Brain microvascular endothelial cell (primary cell): Measurements from ENCODE around the gene CR2.
"Not testable (repeated sequence)": the region's sequence is repeated elsewhere in the genome, so short reads cannot be mapped to it uniquely, and the experiment has no call there.

ENCODE experiments used
- DNase-seq: peaks from one replicate; pipeline ENCODE4 v3.0.0-alpha.2; 2020
- H3K27ac ChIP-seq: fragments of 250-450 bp; sonication (Bioruptor Pico); 2 replicates; pipeline ENCODE4 v1.5.1; 2020; ENCODE audit warnings: mild to moderate bottlenecking, moderate library complexity
- H3K27me3 ChIP-seq: fragments of 250-450 bp; sonication (Bioruptor Pico); replicated peaks from 2 replicates; pipeline ENCODE4 v1.5.1; 2020; ENCODE audit warnings: mild to moderate bottlenecking
- H3K36me3 ChIP-seq: fragments of 250-450 bp; sonication (Bioruptor Pico); replicated peaks from 2 replicates; pipeline ENCODE4 v1.5.1; 2020; ENCODE audit warnings: mild to moderate bottlenecking
- H3K4me3 ChIP-seq: 2 replicates; pipeline ENCODE4 v1.5.1; 2011; ENCODE audit warnings: low read depth, mild to moderate bottlenecking, control low read depth, low read length, moderate library complexity
- CTCF ChIP-seq: IDR thresholded peaks from 2 replicates; pipeline ENCODE4 v1.5.1; 2011; ENCODE audit warnings: low read depth, mild to moderate bottlenecking, moderate library complexity, low read length, control low read depth, inconsistent platforms; ENCODE audit errors: missing control alignments
- in situ Hi-C: cut with HindIII; loops from 2 replicates; pipeline ENCODE4 v1.10.0; 2017; ENCODE audit warnings: low sequenced_read_pairs, low pct_ligation_motif_present

CR2 gene

GRCh38 chr1:207430602-207431001, 23.5 kb upstream of the CR2 start:
- in situ Hi-C loops: no loop called here
- no peak for DNase-seq
- H3K27me3 ChIP-seq: no peaks in the 10 kb centered on the region
- no peak overlapping the region for H3K27ac ChIP-seq
- no peak overlapping the region for H3K4me3 ChIP-seq
- H3K36me3 ChIP-seq: no peaks in the 10 kb centered on the region
- no peak for TF ChIP-seq CTCF

GRCh38 chr1:207431508-207431907, 22.6 kb upstream of the CR2 start:
- Histone ChIP-seq H3K27ac (no peak overlapping the region), H3K36me3 (no peaks in the 10 kb centered on the region), H3K27me3 (no peaks in the 10 kb centered on the region), H3K4me3 (no peak overlapping the region)
- DNase-seq: no peak
- in situ Hi-C loops: no loop called here
- TF ChIP-seq CTCF: no peak

GRCh38 chr1:207433435-207433834, 20.7 kb upstream of the CR2 start:
- Histone ChIP-seq H3K27ac (no peak overlapping the region), H3K27me3 (no peaks in the 10 kb centered on the region), H3K36me3 (no peaks in the 10 kb centered on the region), H3K4me3 (no peak overlapping the region)
- DNase-seq: no peak
- no peak for TF ChIP-seq CTCF
- in situ Hi-C loops: no loop called here

GRCh38 chr1:207436746-207437145, 17.4 kb upstream of the CR2 start:
- H3K4me3 ChIP-seq, H3K36me3 ChIP-seq, DNase-seq, in situ Hi-C loops, H3K27me3 ChIP-seq, H3K27ac ChIP-seq: not testable (repeated sequence)

GRCh38 chr1:207440626-207441025, 13.5 kb upstream of the CR2 start:
- DNase-seq: no peak
- in situ Hi-C loops: no loop called here

GRCh38 chr1:207444514-207445217, 9.5 kb upstream of the CR2 start:
- Histone ChIP-seq H3K36me3 (no peaks in the 10 kb centered on the region), H3K27me3 (peaks cover 8% of the 10 kb centered on the region), H3K4me3 (no peak overlapping the region), H3K27ac (no peak overlapping the region)
- TF ChIP-seq CTCF: no peak
- DNase-seq: no peak
- in situ Hi-C loops: no loop called here

More at GRCh38 chr1:207440626-207441025, 13.5 kb upstream of the CR2 start:
- TF ChIP-seq CTCF: no peak
- Histone ChIP-seq H3K36me3 (no peaks in the 10 kb centered on the region), H3K27ac (no peak overlapping the region), H3K4me3 (no peak overlapping the region), H3K27me3 (no peaks in the 10 kb centered on the region)
